WTC11 (cell line): ENCODE data around the gene CEP68. TPM values are rescaled to one million over a fixed set of nuclear protein-coding genes. Genes with fewer than 3 reads are reported as not detected.

Experiments used
- ATAC-seq: fragments of 200-7000 bp; cut with Tn5 transposase; 2 replicates; pipeline ENCODE4 v1.10.0; 2021; ENCODE audit warnings: mild to moderate bottlenecking, moderate library complexity
- CTCF ChIA-PET: fragments of 300-600 bp; sonication (Branson Sonifier 250); formaldehyde crosslinking; loops from one replicate; lab custom pipeline; 2021; ENCODE audit warnings: antibody characterized with exemption; lab: Charles Lee
- POLR2A ChIA-PET: fragments of 350-600 bp; sonication (Branson Sonifier 250); formaldehyde crosslinking; loops from one replicate; lab custom pipeline; 2021; ENCODE audit warnings: antibody characterized with exemption; lab: Charles Lee
- DNase-seq: peaks from one replicate; pipeline ENCODE4 v3.0.0; 2021; ENCODE audit warnings: low spot score
- H3K27ac Mint-ChIP-seq: 2 replicates; pipeline ENCODE4 v1.8.0; 2021; ENCODE audit warnings: mixed read lengths
- H3K27me3 Mint-ChIP-seq: 2 replicates; pipeline ENCODE4 v1.8.0; 2021; ENCODE audit warnings: low read depth, mild to moderate bottlenecking, moderate library complexity, mixed read lengths
- H3K36me3 Mint-ChIP-seq: 2 replicates; pipeline ENCODE4 v1.8.0; 2021; ENCODE audit warnings: mixed read lengths
- H3K4me1 Mint-ChIP-seq: 2 replicates; pipeline ENCODE4 v1.8.0; 2022; ENCODE audit warnings: mixed read lengths
- H3K4me3 Mint-ChIP-seq: 2 replicates; pipeline ENCODE4 v1.8.0; 2021; ENCODE audit warnings: mild to moderate bottlenecking, moderate library complexity, mixed read lengths
- H3K9me3 Mint-ChIP-seq: 2 replicates; pipeline ENCODE4 v1.8.0; 2021; ENCODE audit warnings: mixed read lengths
- ATF2 ChIP-seq: sonication (generic); formaldehyde crosslinking; IDR thresholded peaks from 2 replicates; pipeline ENCODE4 v1.8.1; 2022; ENCODE audit warnings: low read depth, missing genetic modification reagents, borderline replicate concordance
- CREB1 ChIP-seq: sonication (generic); formaldehyde crosslinking; IDR thresholded peaks from 2 replicates; pipeline ENCODE4 v1.8.0; 2023; ENCODE audit warnings: mild to moderate bottlenecking, missing genetic modification reagents
- CREM ChIP-seq: sonication (generic); formaldehyde crosslinking; IDR thresholded peaks from 2 replicates; pipeline ENCODE4 v1.8.1; 2022; ENCODE audit warnings: mild to moderate bottlenecking, missing genetic modification reagents, moderate library complexity
- E2F4 ChIP-seq: sonication (generic); formaldehyde crosslinking; IDR thresholded peaks from 2 replicates; pipeline ENCODE4 v1.8.1; 2022; ENCODE audit warnings: low read depth, mild to moderate bottlenecking, moderate library complexity, missing genetic modification reagents, borderline replicate concordance
- EMX1 ChIP-seq: fragments of 250-450 bp; sonication (Bioruptor Pico); IDR thresholded peaks from 2 replicates; pipeline ENCODE4 v1.8.0; 2021; ENCODE audit warnings: mild to moderate bottlenecking
- GABPB1 ChIP-seq: sonication (generic); formaldehyde crosslinking; IDR thresholded peaks from 2 replicates; pipeline ENCODE4 v1.8.1; 2023; ENCODE audit warnings: mild to moderate bottlenecking, missing genetic modification reagents
- GTF2I ChIP-seq: fragments of 250-450 bp; sonication (Bioruptor Pico); conservative IDR thresholded peaks from 2 replicates; pipeline ENCODE4 v1.4.0; 2021; ENCODE audit warnings: mild to moderate bottlenecking
- IRF1 ChIP-seq: sonication (generic); formaldehyde crosslinking; IDR thresholded peaks from 2 replicates; pipeline ENCODE4 v1.8.0; 2023; ENCODE audit warnings: missing genetic modification reagents
- NFYB ChIP-seq: sonication (generic); formaldehyde crosslinking; conservative IDR thresholded peaks from 2 replicates; pipeline ENCODE4 v1.8.0; 2022; ENCODE audit warnings: low read depth, missing genetic modification reagents
- NR1H2 ChIP-seq: sonication (generic); formaldehyde crosslinking; IDR thresholded peaks from 2 replicates; pipeline ENCODE4 v1.9.0; 2021; ENCODE audit warnings: mild to moderate bottlenecking, moderate library complexity, missing genetic modification reagents
- NR2C2 ChIP-seq: sonication (generic); formaldehyde crosslinking; IDR thresholded peaks from 2 replicates; pipeline ENCODE4 v1.8.0; 2022; ENCODE audit warnings: mild to moderate bottlenecking, missing genetic modification reagents
- OVOL2 ChIP-seq: fragments of 250-450 bp; sonication (Bioruptor Pico); IDR thresholded peaks from 2 replicates; pipeline ENCODE4 v1.9.0; 2021; ENCODE audit warnings: mild to moderate bottlenecking, borderline replicate concordance
- TCF7 ChIP-seq: sonication (generic); formaldehyde crosslinking; IDR thresholded peaks from 2 replicates; pipeline ENCODE4 v1.8.0; 2022; ENCODE audit warnings: mild to moderate bottlenecking, low read depth, missing genetic modification reagents, moderate library complexity
- USF2 ChIP-seq: sonication (generic); formaldehyde crosslinking; IDR thresholded peaks from 2 replicates; pipeline ENCODE4 v1.8.1; 2023; ENCODE audit warnings: mild to moderate bottlenecking, missing genetic modification reagents, moderate library complexity
- ZMAT4 ChIP-seq: fragments of 250-450 bp; sonication (Bioruptor Pico); IDR thresholded peaks from 2 replicates; pipeline ENCODE4 v1.9.0; 2021; ENCODE audit warnings: mild to moderate bottlenecking
- ZNF121 ChIP-seq: sonication (generic); formaldehyde crosslinking; IDR thresholded peaks from 2 replicates; pipeline ENCODE4 v1.8.0; 2023; ENCODE audit warnings: missing genetic modification reagents
- ZNF281 ChIP-seq: sonication (generic); formaldehyde crosslinking; IDR thresholded peaks from 2 replicates; pipeline ENCODE4 v1.8.0; 2023; ENCODE audit warnings: mild to moderate bottlenecking, missing genetic modification reagents
- ZNF396 ChIP-seq: fragments of 250-450 bp; sonication (Bioruptor Pico); IDR thresholded peaks from 2 replicates; pipeline ENCODE4 v1.8.0; 2021; ENCODE audit warnings: mild to moderate bottlenecking, moderate library complexity, borderline replicate concordance
- total RNA-seq: library from RNA; stranded (reverse); gene quantifications from 3 replicates; pipeline ENCODE4 v1.2.3, GENCODE V29; 2021
- TF ChIP-seq, protein P1 (sequence below): sonication (generic); formaldehyde crosslinking; IDR thresholded peaks from 2 replicates; pipeline ENCODE4 v1.8.1; 2023; ENCODE audit warnings: mild to moderate bottlenecking, missing genetic modification reagents, moderate library complexity
- TF ChIP-seq, protein P2 (sequence below): fragments of 200-600 bp; IDR thresholded peaks from 2 replicates; pipeline ENCODE4 v1.8.0; 2022; ENCODE audit warnings: antibody characterized with exemption
- TF ChIP-seq, protein P3 (sequence below): sonication (generic); formaldehyde crosslinking; IDR thresholded peaks from 2 replicates; pipeline ENCODE4 v1.8.0; 2022; ENCODE audit warnings: mild to moderate bottlenecking, missing genetic modification reagents
- TF ChIP-seq, protein P4 (sequence below): fragments of 250-450 bp; sonication (Bioruptor Pico); IDR thresholded peaks from 2 replicates; pipeline ENCODE4 v2.1.2; 2022; ENCODE audit warnings: mild to moderate bottlenecking, moderate library complexity

Gene CEP68
- total RNA-seq, 1 experiment from 2014 or later, result 16.7 TPM

- Mint-ChIP-seq H3K36me3 (peaks cover 10% of the 10 kb centered on the region), H3K27ac (no peak overlapping the region), H3K27me3 (no peaks in the 10 kb centered on the region), H3K9me3 (no peaks in the 10 kb centered on the region), H3K4me1 (no peaks in the 10 kb centered on the region), H3K4me3 (no peak overlapping the region)
- DNase-seq (no peak), ATAC-seq (no peak)
- CTCF ChIA-PET, result interaction anchor here (1.7 kb wide), 1 partner anchor 105 kb away, joined by 5 read pairs; no protein-coding TSS in a partner anchor
- POLR2A ChIA-PET, result interaction anchor here (0.5 kb wide), 1 partner anchor 28 kb away, joined by 3 read pairs; no protein-coding TSS in a partner anchor
- TF ChIP-seq ZNF281, result no peak
- TF ChIP-seq, protein P1, sequence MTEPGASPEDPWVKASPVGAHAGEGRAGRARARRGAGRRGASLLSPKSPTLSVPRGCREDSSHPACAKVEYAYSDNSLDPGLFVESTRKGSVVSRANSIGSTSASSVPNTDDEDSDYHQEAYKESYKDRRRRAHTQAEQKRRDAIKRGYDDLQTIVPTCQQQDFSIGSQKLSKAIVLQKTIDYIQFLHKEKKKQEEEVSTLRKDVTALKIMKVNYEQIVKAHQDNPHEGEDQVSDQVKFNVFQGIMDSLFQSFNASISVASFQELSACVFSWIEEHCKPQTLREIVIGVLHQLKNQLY (CRISPR knock-in tag), result no peak
- TF ChIP-seq GABPB1 (CRISPR knock-in tag), result no peak
- no peak for TF ChIP-seq GTF2I (CRISPR knock-in tag)
- TF ChIP-seq EMX1 (CRISPR knock-in tag), result no peak
- no peak for TF ChIP-seq NR2C2 (CRISPR knock-in tag)
- TF ChIP-seq TCF7 (CRISPR knock-in tag), result no peak
- TF ChIP-seq CREB1 (CRISPR knock-in tag), result no peak
- TF ChIP-seq ZNF121 (CRISPR knock-in tag), result no peak
- TF ChIP-seq IRF1 (CRISPR knock-in tag), result no peak
- TF ChIP-seq ZNF396, result no peak
- TF ChIP-seq OVOL2 (CRISPR knock-in tag), result no peak
- TF ChIP-seq CREM (CRISPR knock-in tag), result no peak
- no peak for TF ChIP-seq NR1H2 (CRISPR knock-in tag)
These were observed 32.5 kb upstream of the CEP68 start for GRCh38 chr2:65023742-65024141.

DNA sequence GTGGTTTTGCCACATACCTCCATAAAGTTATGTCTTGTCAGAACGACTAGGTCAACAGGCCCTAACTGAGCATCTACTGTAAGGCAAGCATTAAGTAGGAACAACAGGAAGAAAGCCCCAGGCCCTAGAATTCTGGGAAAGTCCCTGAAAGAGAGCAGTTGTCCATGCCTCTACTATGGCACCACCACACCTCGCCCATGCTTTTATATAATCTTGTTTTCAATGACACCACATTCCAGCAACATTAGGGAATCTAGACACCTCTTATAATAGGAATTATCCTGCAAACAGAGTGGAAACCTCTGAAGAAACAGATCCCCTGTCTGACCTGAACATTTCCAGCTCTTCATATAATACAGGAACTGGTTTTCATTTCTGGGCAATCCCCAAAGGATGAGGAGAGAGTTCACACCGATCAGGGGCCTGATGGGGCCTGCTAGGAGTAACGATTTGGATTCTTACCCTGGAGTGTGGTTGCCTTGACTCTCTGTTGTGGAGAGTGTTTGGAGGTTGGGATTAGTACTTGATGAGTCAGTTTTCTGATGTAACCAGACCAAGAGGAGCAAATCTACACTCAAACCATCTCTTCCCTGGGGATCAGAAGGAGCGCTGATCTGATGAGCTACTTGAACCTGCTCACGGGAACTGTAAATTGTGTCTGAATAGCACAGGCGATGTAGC lies 31.9 kb upstream of the CEP68 start:
- H3K27me3 Mint-ChIP-seq, result no peaks in the 10 kb centered on the region
- peaks cover 10% of the 10 kb centered on the region for H3K36me3 Mint-ChIP-seq
- ATAC-seq (no peak), DNase-seq (no peak)
- no peaks in the 10 kb centered on the region for H3K9me3 Mint-ChIP-seq
- POLR2A ChIA-PET, result no interaction called here
- no peaks in the 10 kb centered on the region for H3K4me1 Mint-ChIP-seq
- no peak overlapping the region for H3K27ac Mint-ChIP-seq
- CTCF ChIA-PET, result interaction anchor here (1.7 kb wide), 1 partner anchor 106 kb away, joined by 5 read pairs; no protein-coding TSS in a partner anchor
- no peak overlapping the region for H3K4me3 Mint-ChIP-seq
- TF ChIP-seq, protein P2, sequence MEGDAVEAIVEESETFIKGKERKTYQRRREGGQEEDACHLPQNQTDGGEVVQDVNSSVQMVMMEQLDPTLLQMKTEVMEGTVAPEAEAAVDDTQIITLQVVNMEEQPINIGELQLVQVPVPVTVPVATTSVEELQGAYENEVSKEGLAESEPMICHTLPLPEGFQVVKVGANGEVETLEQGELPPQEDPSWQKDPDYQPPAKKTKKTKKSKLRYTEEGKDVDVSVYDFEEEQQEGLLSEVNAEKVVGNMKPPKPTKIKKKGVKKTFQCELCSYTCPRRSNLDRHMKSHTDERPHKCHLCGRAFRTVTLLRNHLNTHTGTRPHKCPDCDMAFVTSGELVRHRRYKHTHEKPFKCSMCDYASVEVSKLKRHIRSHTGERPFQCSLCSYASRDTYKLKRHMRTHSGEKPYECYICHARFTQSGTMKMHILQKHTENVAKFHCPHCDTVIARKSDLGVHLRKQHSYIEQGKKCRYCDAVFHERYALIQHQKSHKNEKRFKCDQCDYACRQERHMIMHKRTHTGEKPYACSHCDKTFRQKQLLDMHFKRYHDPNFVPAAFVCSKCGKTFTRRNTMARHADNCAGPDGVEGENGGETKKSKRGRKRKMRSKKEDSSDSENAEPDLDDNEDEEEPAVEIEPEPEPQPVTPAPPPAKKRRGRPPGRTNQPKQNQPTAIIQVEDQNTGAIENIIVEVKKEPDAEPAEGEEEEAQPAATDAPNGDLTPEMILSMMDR, result no peak
- TF ChIP-seq, protein P3, sequence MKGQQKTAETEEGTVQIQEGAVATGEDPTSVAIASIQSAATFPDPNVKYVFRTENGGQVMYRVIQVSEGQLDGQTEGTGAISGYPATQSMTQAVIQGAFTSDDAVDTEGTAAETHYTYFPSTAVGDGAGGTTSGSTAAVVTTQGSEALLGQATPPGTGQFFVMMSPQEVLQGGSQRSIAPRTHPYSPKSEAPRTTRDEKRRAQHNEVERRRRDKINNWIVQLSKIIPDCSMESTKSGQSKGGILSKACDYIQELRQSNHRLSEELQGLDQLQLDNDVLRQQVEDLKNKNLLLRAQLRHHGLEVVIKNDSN (CRISPR knock-in tag), result no peak
- TF ChIP-seq, protein P4, sequence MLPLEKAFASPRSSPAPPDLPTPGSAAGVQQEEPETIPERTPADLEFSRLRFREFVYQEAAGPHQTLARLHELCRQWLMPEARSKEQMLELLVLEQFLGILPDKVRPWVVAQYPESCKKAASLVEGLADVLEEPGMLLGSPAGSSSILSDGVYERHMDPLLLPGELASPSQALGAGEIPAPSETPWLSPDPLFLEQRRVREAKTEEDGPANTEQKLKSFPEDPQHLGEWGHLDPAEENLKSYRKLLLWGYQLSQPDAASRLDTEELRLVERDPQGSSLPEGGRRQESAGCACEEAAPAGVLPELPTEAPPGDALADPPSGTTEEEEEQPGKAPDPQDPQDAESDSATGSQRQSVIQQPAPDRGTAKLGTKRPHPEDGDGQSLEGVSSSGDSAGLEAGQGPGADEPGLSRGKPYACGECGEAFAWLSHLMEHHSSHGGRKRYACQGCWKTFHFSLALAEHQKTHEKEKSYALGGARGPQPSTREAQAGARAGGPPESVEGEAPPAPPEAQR (CRISPR knock-in tag), result no peak
- no peak for TF ChIP-seq ZNF396
- no peak for TF ChIP-seq ATF2 (CRISPR knock-in tag)
- no peak for TF ChIP-seq TCF7 (CRISPR knock-in tag)
- TF ChIP-seq ZMAT4 (CRISPR knock-in tag), result no peak
- TF ChIP-seq USF2 (CRISPR knock-in tag), result no peak
- TF ChIP-seq NFYB, result no peak
- no peak for TF ChIP-seq E2F4 (CRISPR knock-in tag)
